ENCODE data around the gene ANK3.

Gene ANK3

DNA sequence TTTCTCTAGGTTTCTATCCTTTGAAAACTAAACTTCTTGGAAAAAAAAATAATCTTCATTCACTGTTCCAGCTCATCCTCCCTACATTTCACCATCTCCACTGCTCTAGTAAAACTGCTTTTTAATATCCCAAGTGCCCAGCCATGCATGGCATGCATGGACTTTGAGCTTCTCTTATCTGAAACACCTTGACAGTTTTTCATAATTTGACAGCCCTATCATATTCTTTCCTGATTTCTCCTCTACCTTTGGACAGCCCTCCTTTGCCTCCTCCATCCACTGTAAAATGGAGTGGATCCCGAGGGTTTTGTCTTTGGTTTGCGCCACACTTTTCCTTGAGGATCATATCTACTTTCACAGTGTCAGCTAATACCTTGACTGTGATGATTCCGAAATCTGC, 212.8 kb downstream of the ANK3 start:
- Mint-ChIP-seq H3K9me3 (no peaks in the 10 kb centered on the region), H3K4me1 (peaks cover 5% of the 10 kb centered on the region), H3K36me3 (peaks cover 36% of the 10 kb centered on the region), H3K4me3 (no peak overlapping the region), H3K27ac (no peak overlapping the region), H3K27me3 (no peaks in the 10 kb centered on the region)
- no peak for ATAC-seq

DNA sequence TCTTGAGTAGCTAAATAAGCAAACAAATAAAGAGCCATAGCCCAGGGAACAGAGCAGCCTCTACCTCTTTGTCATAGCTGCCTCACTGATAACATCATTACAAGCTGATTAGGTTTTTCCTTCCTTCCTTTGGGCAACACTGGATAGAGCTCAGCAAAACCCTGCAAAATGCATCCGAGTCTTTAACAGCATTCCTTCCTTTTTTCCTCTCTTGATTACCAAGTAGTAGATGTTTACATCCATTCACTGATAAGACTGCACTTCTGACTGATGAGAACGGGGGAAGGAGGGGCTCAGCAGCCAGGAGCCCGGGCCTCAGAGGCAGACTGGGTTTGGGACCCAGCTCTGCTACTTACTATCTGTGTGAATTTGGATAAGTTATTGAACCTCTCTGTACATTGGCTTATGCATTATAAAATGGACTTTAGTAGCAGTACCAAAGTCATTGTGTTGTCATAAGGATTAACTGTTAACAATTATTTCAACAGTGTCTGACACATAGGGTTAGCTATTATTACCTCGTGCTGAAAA, 214.2 kb downstream of the ANK3 start:
- Mint-ChIP-seq H3K4me3 (no peak overlapping the region), H3K4me1 (peaks cover 5% of the 10 kb centered on the region), H3K36me3 (peaks cover 27% of the 10 kb centered on the region), H3K27me3 (no peaks in the 10 kb centered on the region), H3K27ac (no peak overlapping the region), H3K9me3 (no peaks in the 10 kb centered on the region)
- ATAC-seq: no peak

DNA sequence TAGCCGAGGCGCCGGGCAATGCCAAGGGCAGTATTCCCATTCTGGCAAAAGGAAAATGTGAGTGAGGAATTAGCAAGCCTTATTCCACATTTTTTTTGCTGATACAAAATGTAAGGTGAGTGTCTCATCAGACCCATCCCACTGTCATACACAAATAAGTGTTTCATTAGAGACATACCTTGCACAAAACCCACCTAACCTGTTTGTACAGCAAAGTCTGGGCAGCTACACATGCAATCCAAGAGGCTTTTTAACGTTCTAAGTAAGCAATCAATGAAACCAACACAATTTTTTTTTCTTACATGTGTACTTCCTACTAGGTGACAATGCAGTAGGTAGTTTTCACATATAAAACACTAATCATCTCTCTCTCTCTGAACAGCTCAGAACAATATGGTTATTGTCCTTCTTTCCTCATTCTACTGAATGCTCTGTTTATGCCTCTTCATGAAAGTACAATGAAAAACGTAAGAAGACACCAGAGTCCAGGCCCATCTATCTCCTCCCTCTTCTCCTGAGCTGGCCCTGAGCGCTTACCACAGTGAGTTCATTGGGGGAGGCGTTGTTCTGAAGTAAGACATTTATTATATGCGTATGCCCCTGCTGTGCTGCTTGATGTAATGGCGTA, 217.2 kb downstream of the ANK3 start:
- H3K4me1 Mint-ChIP-seq: no peaks in the 10 kb centered on the region
- no peaks in the 10 kb centered on the region for H3K9me3 Mint-ChIP-seq
- ATAC-seq: no peak
- peaks cover 18% of the 10 kb centered on the region for H3K36me3 Mint-ChIP-seq
- H3K4me3 Mint-ChIP-seq: no peak overlapping the region
- no peak overlapping the region for H3K27ac Mint-ChIP-seq
- no peaks in the 10 kb centered on the region for H3K27me3 Mint-ChIP-seq

DNA sequence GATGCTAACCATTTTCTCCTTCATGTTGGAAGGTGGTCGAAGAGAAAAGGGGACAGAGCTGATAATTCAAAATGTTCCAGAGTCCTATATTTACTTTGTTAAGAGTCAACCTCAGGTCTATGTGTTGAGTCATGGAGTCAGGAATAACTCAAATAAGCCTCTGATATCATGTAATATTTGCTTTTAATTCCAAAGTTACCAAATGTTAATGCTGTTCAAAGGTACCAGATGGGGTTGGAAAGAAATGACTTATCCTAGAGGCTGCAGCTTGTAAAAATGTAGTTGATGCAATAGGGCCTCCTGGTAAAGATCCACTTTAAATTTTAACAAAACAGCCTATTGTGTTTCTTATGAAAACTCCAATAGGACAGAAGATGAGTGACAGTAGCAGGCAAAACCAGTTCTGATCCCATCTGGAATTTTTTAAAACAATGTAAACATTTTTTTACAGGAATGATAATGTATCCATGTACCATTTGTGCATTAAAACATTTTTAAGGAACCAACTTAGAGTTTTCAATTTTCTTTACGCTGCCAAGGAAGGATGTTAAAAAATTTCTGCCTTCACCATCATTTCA, 218.2 kb downstream of the ANK3 start:
- H3K27me3 Mint-ChIP-seq: no peaks in the 10 kb centered on the region
- no peaks in the 10 kb centered on the region for H3K4me1 Mint-ChIP-seq
- no peak for ATAC-seq
- peaks cover 16% of the 10 kb centered on the region for H3K36me3 Mint-ChIP-seq
- no peak overlapping the region for H3K4me3 Mint-ChIP-seq
- H3K9me3 Mint-ChIP-seq: no peaks in the 10 kb centered on the region
- H3K27ac Mint-ChIP-seq: no peak overlapping the region

DNA sequence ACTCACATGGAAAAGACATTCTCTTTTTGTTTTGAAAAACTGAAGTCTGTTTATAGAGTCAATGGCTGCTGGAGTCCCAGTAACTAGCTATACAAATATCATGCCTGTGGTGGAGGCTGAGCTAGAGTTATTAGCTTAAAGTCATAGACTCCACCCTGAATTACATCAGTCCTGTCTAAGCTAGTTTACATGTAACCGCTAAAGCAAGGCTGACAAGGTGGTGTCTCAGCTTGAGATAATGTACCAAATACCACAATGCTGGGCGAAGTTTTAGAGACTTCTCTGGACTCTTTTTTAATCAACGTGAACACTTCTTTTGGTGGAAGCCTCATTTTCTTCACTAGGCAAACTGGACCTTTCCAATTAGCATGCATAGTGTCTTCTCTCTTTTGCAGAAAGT, 219.4 kb downstream of the ANK3 start:
- Mint-ChIP-seq H3K27ac (no peak overlapping the region), H3K4me1 (no peaks in the 10 kb centered on the region), H3K9me3 (no peaks in the 10 kb centered on the region), H3K4me3 (no peak overlapping the region), H3K27me3 (no peaks in the 10 kb centered on the region), H3K36me3 (peaks cover 16% of the 10 kb centered on the region)
- no peak for ATAC-seq

DNA sequence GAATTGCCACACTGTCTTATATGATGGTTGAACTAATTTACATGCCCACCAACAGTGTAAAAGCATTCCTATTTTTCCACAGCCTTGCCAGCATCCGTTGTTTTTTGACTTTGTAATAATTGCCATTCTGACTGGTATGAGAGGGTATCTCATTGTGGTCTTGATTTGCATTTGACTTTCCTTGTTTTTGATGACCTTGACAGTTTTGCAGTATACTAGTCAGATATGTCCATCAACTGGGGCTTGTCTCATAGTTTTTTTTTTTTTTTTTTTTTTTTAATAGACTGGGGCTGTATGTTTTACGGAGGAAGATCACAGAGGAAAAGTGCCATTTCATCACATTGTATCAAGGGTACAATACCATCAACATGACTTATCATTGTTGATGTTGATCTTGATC, 220.6 kb downstream of the ANK3 start:
- Mint-ChIP-seq H3K36me3 (peaks cover 16% of the 10 kb centered on the region), H3K27ac (no peak overlapping the region), H3K4me1 (no peaks in the 10 kb centered on the region), H3K9me3 (no peaks in the 10 kb centered on the region), H3K4me3 (no peak overlapping the region), H3K27me3 (no peaks in the 10 kb centered on the region)
- no peak for ATAC-seq

DNA sequence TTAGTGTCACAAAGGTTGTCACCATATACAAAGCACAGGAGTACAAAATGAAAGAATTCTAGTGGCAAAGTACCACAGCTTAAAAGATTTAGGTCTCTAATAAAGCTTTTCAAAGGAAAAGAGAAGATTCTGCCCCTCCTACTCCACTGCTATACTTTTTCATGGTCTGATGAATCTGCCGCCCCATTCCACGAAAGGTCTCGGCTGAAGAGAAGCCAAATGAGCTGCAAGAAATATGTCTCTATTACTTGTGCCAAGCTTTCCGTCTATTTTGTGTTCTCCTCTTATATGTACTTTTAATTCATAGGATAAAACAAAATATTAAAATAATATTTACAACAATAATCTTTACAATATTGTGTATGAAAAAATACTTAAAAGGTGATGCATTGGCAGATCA, 222.6 kb downstream of the ANK3 start:
- Mint-ChIP-seq H3K4me1 (no peaks in the 10 kb centered on the region), H3K27ac (no peak overlapping the region), H3K36me3 (peaks cover 19% of the 10 kb centered on the region), H3K4me3 (no peak overlapping the region), H3K27me3 (no peaks in the 10 kb centered on the region), H3K9me3 (no peaks in the 10 kb centered on the region)
- no peak for ATAC-seq

DNA sequence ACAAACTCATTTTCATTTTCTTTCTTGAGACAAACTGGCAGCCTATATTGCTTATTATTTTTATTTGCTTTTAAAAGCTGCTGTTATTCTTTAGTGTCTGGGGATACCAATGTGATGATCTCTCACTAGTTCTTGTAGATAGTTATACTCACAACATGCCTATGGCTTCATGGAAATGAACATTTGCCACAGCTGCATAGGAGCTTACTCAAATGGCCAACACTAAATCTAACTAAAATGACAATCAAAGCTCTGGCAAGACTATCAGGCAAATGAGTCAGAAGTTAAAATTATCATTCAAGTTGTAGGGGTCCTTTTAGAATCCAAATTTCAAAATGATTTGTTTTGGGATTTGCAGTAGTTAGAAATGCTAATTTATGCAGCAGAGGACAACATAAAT, 225.9 kb downstream of the ANK3 start:
- H3K9me3 Mint-ChIP-seq: peaks cover 4% of the 10 kb centered on the region
- H3K36me3 Mint-ChIP-seq: peaks cover 42% of the 10 kb centered on the region
- ATAC-seq: no peak
- H3K4me1 Mint-ChIP-seq: no peaks in the 10 kb centered on the region
- no peaks in the 10 kb centered on the region for H3K27me3 Mint-ChIP-seq
- no peak overlapping the region for H3K27ac Mint-ChIP-seq
- H3K4me3 Mint-ChIP-seq: no peak overlapping the region

DNA sequence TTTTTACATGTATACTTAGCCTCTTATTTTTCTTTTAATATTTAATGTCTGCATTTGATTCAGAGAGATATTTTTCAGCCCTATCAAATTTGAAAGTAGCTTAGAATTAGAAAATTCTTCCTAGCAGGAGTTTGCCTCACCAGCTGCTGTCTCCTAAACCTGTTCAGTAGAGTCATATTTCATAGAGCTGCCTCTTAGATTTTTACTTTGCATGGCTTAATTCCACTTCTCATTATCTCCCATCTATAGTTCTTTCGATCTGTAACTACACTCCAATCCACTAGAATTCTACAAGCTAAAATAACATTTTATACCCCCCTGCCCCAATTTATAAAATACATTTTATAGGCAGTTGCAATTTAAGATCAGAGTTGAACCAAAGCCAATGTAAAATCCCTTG, 227.0 kb downstream of the ANK3 start:
- ATAC-seq: no peak
- Mint-ChIP-seq H3K4me3 (no peak overlapping the region), H3K27me3 (no peaks in the 10 kb centered on the region), H3K27ac (no peak overlapping the region), H3K4me1 (no peaks in the 10 kb centered on the region), H3K9me3 (peaks cover 4% of the 10 kb centered on the region), H3K36me3 (peaks cover 46% of the 10 kb centered on the region)

DNA sequence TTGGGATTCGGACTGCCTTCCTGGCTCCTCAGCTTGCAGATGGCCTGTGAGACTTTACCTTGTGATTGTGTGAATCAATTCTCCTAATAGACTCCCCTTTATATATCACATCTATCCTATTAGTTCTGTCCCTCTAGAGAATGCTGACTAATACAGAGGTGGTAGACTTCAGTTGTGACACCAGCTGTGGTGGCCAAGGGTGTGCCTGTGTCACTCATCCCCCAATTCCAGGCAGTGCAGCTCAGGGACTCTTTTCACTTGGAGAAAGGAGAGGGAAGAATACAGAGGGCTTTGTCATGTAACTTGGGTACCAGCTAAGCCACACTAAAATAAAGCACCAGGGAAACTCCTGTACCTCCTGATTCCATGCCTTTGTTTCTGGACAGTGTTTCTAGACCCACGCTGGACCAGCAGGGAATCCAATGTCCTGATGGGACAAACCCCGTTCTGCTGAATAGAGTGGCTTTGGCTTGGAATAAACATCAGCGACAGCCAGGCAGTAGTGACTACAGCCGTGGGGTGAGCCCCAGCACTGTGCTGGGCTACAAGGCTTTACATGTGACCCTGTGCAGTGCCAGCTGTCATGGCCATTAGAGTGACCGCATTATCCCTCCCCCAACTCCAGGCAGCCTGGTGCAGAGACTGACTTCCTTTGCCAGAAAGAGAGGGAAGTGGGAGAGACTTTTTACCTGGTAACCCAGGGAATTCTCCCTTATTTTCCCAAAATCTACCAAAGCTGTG, 233.6 kb downstream of the ANK3 start:
- peaks cover 47% of the 10 kb centered on the region for H3K36me3 Mint-ChIP-seq
- H3K27me3 Mint-ChIP-seq: no peaks in the 10 kb centered on the region
- no peak overlapping the region for H3K27ac Mint-ChIP-seq
- H3K4me1 Mint-ChIP-seq: no peaks in the 10 kb centered on the region
- no peak for ATAC-seq
- H3K9me3 Mint-ChIP-seq: no peaks in the 10 kb centered on the region
- no peak overlapping the region for H3K4me3 Mint-ChIP-seq

DNA sequence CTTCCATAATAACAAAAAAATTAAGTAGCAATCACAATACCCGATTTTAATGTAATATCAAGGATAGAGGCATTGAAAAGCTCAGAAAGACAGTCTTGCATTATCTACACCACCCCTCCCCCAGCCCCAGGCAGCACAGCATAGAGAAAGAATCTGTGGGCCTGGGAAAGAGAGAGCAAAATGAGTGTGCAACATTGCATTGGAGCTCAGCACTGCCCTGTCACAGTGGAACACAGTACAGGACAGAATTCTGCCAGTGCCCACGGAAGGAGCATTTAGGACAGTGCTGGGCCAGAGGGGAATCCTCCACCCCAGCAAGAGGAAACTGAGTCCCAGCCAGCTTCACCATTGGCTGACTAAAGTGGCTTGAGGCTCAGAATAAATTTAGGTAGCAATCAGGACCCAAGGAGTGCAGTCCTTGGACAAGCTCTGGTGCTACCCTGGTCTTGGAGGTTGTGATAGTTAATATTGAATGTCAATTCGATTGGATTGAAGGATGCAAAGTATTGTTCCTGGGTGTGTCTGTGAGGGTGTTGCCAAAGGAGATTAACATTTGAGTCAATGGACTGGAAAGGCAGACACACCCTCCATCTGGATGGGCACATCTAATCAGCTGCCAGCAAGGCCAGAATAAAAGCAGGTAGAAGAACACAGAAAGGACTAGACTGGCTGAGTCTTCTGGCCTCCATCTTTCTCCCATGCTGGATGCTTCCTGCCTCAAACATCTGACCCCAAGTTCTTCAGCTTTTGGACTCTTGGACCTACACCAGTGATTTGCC, 234.4 kb downstream of the ANK3 start:
- Mint-ChIP-seq H3K27ac (no peak overlapping the region), H3K9me3 (no peaks in the 10 kb centered on the region), H3K4me1 (no peaks in the 10 kb centered on the region), H3K36me3 (peaks cover 45% of the 10 kb centered on the region), H3K4me3 (no peak overlapping the region), H3K27me3 (no peaks in the 10 kb centered on the region)
- no peak for ATAC-seq

DNA sequence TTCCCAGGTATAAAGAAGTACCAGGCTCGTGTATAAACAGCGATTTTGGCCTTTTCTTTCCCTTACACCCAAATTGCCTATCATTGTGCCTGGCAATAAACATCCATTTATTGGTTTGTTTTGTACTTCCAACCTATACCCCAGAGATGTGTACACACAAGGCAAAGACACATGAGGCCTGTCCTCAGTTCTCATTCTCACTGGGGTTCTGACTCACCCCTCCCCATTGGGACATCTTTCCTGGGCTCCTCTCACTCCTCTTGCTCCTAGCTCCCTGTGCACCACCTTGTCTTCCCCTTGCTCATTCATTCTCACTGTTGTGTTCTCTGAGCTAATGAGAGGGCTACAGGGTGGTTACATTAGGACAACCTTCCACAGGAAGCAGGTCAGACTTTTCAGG, 240.7 kb downstream of the ANK3 start:
- Mint-ChIP-seq H3K4me1 (no peaks in the 10 kb centered on the region), H3K27ac (no peak overlapping the region), H3K4me3 (no peak overlapping the region), H3K9me3 (no peaks in the 10 kb centered on the region), H3K36me3 (peaks cover 40% of the 10 kb centered on the region), H3K27me3 (no peaks in the 10 kb centered on the region)
- ATAC-seq: no peak

DNA sequence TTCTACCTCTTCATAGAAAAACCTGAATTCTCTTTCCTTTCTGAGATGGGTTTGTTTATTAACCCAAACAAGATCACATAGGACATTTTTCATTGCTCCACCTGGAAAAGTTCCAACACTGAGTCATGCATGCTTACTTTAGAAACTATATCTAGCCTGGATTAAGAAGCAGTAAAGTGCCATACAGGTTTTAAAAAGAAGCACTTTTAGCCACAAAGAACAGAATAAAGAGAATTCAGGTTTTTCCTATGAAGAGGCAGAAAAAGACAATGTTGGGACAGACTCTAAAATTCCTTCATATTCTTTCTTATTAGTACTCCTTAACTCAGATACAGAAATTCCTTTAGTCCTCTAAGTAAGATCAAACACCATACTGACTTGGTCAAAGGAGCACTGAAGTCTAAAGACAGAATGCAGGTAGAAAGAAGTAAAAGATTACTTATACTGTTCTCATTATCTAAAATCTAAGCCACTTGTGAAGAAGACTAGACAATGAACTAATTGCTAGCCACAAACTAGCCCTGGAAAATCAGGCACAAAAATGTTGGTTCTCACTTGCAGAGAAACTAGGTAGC, 241.3 kb downstream of the ANK3 start:
- no peaks in the 10 kb centered on the region for H3K27me3 Mint-ChIP-seq
- ATAC-seq: no peak
- no peaks in the 10 kb centered on the region for H3K9me3 Mint-ChIP-seq
- no peak overlapping the region for H3K4me3 Mint-ChIP-seq
- no peak overlapping the region for H3K27ac Mint-ChIP-seq
- H3K4me1 Mint-ChIP-seq: no peaks in the 10 kb centered on the region
- peaks cover 42% of the 10 kb centered on the region for H3K36me3 Mint-ChIP-seq

DNA sequence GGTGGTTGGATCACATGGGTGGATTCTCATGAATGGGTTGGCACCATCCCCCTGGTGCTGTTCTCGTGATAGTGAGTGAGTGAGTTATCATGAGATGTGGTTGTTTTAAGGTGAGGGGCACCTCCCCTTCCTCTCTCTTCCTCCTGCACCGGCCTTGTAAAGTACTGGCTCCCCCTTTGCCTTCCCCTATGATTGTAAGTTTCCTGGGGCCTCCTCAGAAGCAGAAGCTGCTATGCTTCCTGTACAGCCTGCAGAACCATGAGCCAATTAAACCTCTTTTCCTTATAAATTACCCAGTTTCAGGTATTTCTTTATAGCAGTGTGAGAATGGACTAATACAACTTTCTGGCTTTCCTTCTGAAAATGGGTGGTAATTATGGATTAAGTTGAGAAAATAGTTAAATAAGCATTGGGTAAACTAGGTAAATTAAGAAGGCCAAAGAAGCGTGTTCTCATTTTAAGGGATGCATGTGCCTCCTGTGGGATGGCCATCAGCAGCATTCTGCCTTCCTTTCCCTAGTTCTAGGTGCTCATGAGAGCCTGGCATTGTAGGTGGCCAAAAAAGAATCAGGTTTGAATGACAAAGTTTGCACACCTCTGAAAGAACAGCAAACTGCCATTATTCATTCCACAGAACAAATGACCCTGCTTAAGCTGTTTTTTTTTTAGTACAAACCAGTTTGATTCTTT, 242.0 kb downstream of the ANK3 start:
- H3K9me3 Mint-ChIP-seq: no peaks in the 10 kb centered on the region
- H3K27ac Mint-ChIP-seq: no peak overlapping the region
- no peak overlapping the region for H3K4me3 Mint-ChIP-seq
- H3K4me1 Mint-ChIP-seq: no peaks in the 10 kb centered on the region
- no peak for ATAC-seq
- no peaks in the 10 kb centered on the region for H3K27me3 Mint-ChIP-seq
- H3K36me3 Mint-ChIP-seq: peaks cover 36% of the 10 kb centered on the region

DNA sequence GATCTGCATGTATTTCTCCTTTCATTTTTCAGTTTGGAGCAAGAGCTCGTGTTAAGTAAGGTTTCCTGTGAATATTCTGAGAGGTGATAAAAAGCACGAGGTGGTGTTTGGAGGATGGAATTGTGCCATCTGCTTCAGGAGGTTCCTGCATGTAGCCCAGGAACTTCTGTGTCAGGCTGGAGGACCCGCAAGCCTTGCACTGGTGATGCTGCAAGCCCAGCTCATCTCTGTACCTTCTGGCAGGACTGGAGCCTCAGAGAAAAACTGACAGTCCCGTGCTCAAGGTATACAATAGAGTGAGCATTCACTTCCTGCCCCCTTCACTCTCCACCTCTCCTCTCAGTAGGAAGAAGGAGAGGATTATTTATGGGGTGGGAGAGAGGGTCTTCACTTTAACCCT, 242.7 kb downstream of the ANK3 start:
- Mint-ChIP-seq H3K4me1 (no peaks in the 10 kb centered on the region), H3K27me3 (no peaks in the 10 kb centered on the region)

More for the DNA sequence above, 242.7 kb downstream of the ANK3 start:
- Mint-ChIP-seq H3K9me3 (no peaks in the 10 kb centered on the region), H3K4me3 (no peak overlapping the region), H3K27ac (no peak overlapping the region), H3K36me3 (peaks cover 33% of the 10 kb centered on the region)
- ATAC-seq: no peak

All from stimulated activated memory B cell treated with anti-CD40 and anti-IgM and Interleukin-4, amounts not matched to agents 10 μg/mL and 1 μg/mL and 100 μg/mL, for 72 hours (primary cell).